Effector CD8-positive, alpha-beta T cell (primary cell): ENCODE measurements around the gene MAPK12.

Experiments used
- DNase-seq: peaks from one replicate; lab custom pipeline; 2025; lab: John Stamatoyannopoulos, UW
- total RNA-seq, 4 experiments: gene quantifications; one replicate each; lab custom pipeline; 2026; lab: John Stamatoyannopoulos, UW

Gene MAPK12
- total RNA-seq: 0.10 to 2.0 (median 1.2) reads per million in 4 experiments

- no peak for DNase-seq
Observed at GRCh38 chr22:50261615-50262459, at the start of gene MAPK12. Gene MAPK12, minus strand, starts transcription at chr22:50261683. Its CDS starts 174 bp downstream, at chr22:50261509.

DNA sequence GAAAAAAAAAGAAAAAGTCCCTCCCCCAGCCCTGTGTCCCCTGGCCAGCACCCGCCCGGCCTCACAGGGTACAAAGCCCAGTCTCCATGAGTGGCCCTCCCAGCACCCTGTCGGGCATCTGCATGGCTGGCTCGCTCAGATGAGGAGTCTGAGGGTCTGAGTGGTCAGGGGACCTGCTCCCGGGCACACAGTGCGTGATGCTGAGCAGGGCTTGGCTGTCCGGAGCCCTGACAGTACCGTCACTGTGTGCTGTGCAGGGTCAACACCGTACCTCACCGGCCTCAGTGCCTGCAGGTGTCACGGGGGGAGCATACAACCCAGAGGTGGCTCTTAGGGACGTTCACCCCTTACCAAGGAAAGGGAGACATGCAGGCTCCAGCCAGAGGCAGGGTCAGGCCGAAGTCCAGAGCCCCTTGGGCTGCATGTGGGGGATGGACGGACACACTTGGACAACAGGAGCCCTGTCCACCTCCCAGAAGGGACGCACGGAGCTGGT, 49.5 kb upstream of the MAPK12 start:
- no peak for DNase-seq

GRCh38 chr22:50310031-50310722, 48.7 kb upstream of the MAPK12 start:
- no peak for DNase-seq

DNA sequence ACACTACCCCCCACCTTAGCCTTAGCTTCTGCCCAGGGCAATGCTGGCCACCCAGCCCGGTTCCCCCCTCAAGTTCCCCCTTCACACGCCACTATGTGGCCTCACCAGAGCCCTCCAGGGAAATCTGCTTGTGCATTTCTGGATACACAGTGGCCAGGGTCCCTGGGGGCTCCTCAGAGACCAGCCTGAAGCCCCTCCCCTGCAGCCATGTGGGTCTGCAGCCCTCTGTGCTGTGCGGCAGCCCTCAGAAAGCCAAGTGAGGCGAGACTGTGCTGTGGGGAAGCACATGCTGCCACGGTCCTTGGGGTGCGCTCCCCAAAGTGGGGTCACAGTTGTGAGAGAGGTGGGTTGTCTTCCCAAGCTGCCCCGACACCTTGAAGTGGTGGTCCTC, 48.1 kb upstream of the MAPK12 start:
- no peak for DNase-seq

DNA sequence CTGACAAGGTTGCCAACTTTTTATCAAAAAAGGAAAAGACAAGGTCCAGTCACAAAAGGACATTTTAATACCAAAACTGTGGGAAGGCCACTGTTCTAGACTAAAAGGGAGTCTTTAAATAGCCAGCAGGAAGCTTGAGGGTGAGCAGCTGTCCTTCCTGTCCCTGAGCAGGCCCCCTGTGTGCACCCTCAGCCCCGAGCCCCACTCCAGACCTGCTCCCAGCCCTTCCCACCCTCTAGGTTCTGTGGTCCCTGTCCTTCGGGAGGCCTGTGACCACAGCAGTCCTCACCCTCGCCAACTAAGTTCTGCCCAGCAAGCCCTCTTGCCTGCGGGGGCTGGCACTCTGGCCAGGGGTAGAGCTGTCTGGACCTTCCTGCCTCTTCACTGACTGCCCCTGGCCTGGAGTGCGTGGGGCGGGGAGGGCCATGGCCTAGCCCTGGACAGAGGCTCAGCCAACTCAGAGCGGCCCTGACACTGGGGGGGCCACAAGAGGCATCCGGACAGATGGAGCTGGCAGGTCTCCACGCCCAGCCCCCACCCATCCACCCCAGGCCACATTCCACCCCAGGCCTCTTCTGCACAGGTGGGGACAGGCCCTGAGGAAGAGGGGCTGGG, 47.6 kb upstream of the MAPK12 start:
- DNase-seq: no peak

DNA sequence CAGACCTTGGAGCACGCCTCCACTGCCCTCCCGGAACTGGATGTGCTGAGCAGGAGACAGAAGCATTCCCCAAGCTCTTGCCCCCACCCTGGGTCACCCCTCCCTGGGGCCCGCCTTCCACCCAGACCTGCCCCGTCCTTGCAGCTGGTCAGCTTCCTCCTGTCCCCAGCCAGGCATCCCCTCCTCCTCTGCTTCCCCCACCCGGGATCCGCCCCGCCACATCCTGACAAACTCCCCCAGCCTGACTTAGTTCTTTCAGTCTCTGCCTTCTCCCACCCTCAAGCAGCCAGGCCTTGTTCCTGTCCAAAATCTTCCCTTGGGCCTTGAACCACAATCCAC, 47.1 kb upstream of the MAPK12 start:
- no peak for DNase-seq

DNA sequence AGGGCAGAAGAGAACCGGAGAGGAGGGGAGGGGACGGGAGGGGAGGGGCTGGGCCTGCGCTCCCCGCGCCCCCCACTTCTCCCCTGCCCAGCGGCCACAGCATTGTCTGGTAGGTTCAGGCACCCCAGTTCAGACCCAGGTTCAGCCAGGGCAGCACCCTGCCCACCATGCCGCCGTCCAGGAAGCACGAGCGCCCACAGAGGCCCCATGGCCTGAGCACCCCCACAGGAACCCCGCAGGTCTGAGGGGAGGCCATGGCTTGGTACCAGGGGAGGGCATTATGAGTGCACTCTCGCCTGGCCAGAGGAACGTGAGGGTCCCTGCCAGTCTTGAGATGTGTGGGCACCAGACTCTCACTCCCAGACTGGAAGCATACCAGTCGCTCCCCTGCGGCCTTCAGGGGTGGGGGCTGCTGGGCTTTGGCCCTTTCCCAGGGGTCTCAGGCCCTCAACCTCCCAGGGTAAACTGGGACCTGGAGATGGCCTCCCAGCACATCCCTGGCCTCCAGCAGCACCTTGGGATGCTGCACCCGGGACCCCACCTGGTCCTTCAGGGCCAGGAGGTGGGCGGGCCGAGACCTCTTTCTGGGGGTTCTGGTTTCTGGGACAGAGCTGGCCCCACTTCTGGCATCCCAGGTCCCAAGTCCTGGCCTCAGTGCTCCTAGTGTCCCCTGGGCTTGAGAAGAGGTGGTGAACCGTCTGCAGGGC, 46.6 kb upstream of the MAPK12 start:
- DNase-seq: no peak

GRCh38 chr22:50306753-50307749, 45.6 kb upstream of the MAPK12 start, which contains the start of gene PLXNB2:
Gene PLXNB2, minus strand, starts transcription at chr22:50307646. Its CDS starts 17,062 bp downstream, at chr22:50290584.
- no peak for DNase-seq

GRCh38 chr22:50305923-50306566, 44.6 kb upstream of the MAPK12 start:
- no peak for DNase-seq

GRCh38 chr22:50305393-50305922, 44.0 kb upstream of the MAPK12 start:
- DNase-seq: no peak

- no peak for DNase-seq
Observed at GRCh38 chr22:50304528-50305392, 43.3 kb upstream of the MAPK12 start.

GRCh38 chr22:50303848-50304527, 42.5 kb upstream of the MAPK12 start:
- no peak for DNase-seq

DNA sequence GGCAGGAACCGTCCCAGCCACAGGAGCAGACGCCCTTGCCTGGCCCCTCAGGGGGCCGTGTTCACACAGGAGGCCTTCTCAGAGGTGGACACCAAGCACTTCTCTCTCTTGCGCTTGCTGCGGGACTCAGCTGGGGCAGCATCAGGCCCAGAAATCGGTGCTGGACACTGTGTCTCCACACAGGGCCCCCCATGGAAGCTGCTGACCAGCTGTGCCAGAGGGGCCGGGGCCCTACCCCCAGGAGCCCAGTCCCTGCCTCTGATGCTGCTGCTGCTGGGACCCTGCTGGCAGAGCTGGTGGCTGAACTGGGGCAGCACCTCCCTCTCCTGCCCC, 42.0 kb upstream of the MAPK12 start:
- no peak for DNase-seq

DNA sequence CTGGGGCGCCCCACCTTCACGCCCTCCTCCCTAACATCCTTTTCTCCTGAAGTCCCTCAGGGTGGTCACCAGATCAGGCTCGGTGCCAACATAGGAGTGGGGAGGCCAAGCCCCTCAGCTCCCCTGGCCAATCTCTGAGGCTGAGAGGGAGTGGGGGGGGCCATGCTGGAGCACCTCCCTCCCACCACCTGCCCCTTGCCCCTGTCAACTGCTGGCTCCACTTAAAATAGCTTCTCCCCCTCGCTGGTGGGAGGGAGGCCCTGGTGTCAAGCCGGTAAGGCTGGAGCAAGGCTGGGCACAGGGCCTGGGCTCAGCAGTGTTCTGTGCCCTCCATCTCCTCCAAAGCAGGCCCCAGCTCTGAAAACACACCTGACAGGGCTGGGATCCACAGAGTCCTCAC, 41.1 kb upstream of the MAPK12 start:
- DNase-seq: no peak

DNA sequence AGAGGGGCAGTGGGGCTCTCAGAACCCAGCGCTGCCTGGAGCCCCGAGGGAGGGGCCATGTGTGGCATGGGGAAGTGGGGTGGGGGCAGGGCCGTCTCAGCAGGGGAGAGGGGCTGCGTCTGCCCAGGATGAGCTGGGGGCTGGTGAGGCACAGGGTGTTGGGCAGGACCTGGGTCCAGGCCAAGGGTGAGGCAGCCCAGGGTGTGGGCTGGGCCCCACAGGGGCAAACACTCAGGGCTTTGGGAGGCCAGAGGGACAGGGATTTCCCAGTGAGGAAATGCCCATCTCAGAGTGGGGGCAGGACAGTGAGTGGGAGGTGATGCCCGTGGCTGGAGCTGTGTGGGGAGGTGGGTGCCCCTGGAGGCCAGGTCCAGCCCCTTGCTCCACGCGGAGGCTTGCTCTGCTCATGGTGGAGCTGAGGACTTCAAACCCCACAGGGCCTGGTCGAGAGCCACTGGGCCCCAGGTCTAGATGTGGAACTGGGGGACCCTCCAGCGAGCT, 40.6 kb upstream of the MAPK12 start:
- no peak for DNase-seq

DNA sequence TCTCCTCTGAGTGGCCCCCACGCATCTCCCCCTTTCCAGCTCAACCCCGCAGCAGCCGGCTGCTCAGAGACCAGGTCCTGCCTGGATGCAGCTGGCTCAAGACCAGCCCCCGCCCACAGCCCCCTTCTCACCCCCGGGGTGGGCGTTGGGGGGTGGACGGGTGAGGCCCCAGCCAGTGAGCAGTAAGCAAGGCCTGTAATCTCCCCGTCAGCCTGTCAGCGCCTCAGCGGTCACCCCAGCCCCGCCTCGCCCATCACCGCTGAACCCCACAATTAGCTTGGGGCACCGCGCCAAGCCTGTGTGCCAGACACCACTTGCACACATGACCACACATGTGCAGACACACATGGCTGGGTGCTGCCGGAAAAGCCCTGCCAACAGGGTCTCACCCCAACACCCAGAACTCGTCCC, 40.1 kb upstream of the MAPK12 start:
- DNase-seq: no peak

GRCh38 chr22:50300620-50301257, 39.3 kb upstream of the MAPK12 start:
- no peak for DNase-seq
